ENCODE measurements around the gene SLC30A3. TPM values are rescaled to one million over a fixed set of nuclear protein-coding genes. Genes with fewer than 3 reads are reported as not detected.

Gene SLC30A3
- total and polyA plus RNA-seq, 2 of the 13 experiments (the other 11 are each of a cell fraction or from before 2014, with no cell fraction given): 0.38 to 0.79 TPM

DNA sequence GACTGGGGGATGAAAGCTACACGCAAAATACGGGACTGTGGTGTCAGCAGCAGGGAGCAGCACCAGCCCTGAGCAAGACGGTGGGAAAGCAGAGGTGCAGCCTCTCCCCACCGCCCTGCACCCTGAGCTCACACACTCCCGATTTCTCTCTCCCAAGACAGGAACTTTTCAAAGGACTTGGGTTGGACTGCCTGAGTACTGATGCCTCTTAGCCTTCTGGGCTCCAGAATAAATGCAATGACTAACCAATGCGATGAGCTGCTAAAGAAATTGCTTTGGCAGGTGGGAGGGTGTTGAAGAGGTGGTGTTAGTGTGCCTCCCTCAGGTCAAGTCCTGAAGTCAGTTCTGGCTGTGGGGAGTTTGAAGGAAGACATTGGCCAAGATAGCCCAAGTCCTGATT is 29.0 kb upstream of the SLC30A3 start (continued):
- TF ChIP-seq, protein P1, sequence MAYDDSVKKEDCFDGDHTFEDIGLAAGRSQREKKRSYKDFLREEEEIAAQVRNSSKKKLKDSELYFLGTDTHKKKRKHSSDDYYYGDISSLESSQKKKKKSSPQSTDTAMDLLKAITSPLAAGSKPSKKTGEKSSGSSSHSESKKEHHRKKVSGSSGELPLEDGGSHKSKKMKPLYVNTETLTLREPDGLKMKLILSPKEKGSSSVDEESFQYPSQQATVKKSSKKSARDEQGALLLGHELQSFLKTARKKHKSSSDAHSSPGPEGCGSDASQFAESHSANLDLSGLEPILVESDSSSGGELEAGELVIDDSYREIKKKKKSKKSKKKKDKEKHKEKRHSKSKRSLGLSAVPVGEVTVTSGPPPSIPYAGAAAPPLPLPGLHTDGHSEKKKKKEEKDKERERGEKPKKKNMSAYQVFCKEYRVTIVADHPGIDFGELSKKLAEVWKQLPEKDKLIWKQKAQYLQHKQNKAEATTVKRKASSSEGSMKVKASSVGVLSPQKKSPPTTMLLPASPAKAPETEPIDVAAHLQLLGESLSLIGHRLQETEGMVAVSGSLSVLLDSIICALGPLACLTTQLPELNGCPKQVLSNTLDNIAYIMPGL (CRISPR knock-in tag; IDR thresholded peaks at IDR 0.05; ENCODE audit: borderline replicate concordance in 1 of 2, low read depth in 1 of 2): 0 out of 4 replicates have a peak, but pooled peaks of 1 of the 2 experiments have one; percentile 49
- TF ChIP-seq ZNF382 (CRISPR knock-in tag; IDR thresholded peaks at IDR 0.05; ENCODE audit: borderline replicate concordance) (no peak), BORCS8-MEF2B (CRISPR knock-in tag; IDR thresholded peaks at IDR 0.05) (no peak), CAMTA2 (CRISPR knock-in tag; IDR thresholded peaks at IDR 0.05; ENCODE audit: borderline replicate concordance) (no peak), TOE1 (CRISPR knock-in tag; IDR thresholded peaks at IDR 0.05) (no peak), KLF13 (CRISPR knock-in tag; IDR thresholded peaks at IDR 0.05) (no peak), ZNF746 (CRISPR knock-in tag; IDR thresholded peaks at IDR 0.05) (no peak), WIZ (CRISPR knock-in tag; IDR thresholded peaks at IDR 0.05) (no peak), PCBP2 (optimal IDR thresholded peaks at IDR 0.05; ENCODE audit: low read depth, low read length, poor library complexity, severe bottlenecking) (no peak), ARNT2 (CRISPR knock-in tag; IDR thresholded peaks at IDR 0.05; ENCODE audit: low read depth) (no peak), ZNF326 (CRISPR knock-in tag; IDR thresholded peaks at IDR 0.05; ENCODE audit: borderline replicate concordance) (no peak), ZNF501 (CRISPR knock-in tag; IDR thresholded peaks at IDR 0.05) (no peak), TOPORS (CRISPR knock-in tag; IDR thresholded peaks at IDR 0.05) (no peak), SALL2 (CRISPR knock-in tag; IDR thresholded peaks at IDR 0.05) (no peak), KLF11 (CRISPR knock-in tag; IDR thresholded peaks at IDR 0.05) (no peak), RFX3 (CRISPR knock-in tag; IDR thresholded peaks at IDR 0.05) (no peak)
- TF ChIP-seq, protein P2, sequence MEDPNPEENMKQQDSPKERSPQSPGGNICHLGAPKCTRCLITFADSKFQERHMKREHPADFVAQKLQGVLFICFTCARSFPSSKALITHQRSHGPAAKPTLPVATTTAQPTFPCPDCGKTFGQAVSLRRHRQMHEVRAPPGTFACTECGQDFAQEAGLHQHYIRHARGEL (CRISPR knock-in tag; IDR thresholded peaks at IDR 0.05): no peak
- TF ChIP-seq, protein P3, sequence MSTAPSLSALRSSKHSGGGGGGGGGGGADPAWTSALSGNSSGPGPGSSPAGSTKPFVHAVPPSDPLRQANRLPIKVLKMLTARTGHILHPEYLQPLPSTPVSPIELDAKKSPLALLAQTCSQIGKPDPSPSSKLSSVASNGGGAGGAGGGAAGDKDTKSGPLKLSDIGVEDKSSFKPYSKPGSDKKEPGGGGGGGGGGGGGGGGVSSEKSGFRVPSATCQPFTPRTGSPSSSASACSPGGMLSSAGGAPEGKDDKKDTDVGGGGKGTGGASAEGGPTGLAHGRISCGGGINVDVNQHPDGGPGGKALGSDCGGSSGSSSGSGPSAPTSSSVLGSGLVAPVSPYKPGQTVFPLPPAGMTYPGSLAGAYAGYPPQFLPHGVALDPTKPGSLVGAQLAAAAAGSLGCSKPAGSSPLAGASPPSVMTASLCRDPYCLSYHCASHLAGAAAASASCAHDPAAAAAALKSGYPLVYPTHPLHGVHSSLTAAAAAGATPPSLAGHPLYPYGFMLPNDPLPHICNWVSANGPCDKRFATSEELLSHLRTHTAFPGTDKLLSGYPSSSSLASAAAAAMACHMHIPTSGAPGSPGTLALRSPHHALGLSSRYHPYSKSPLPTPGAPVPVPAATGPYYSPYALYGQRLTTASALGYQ (CRISPR knock-in tag; IDR thresholded peaks at IDR 0.05): no peak
- TF ChIP-seq, protein P4, sequence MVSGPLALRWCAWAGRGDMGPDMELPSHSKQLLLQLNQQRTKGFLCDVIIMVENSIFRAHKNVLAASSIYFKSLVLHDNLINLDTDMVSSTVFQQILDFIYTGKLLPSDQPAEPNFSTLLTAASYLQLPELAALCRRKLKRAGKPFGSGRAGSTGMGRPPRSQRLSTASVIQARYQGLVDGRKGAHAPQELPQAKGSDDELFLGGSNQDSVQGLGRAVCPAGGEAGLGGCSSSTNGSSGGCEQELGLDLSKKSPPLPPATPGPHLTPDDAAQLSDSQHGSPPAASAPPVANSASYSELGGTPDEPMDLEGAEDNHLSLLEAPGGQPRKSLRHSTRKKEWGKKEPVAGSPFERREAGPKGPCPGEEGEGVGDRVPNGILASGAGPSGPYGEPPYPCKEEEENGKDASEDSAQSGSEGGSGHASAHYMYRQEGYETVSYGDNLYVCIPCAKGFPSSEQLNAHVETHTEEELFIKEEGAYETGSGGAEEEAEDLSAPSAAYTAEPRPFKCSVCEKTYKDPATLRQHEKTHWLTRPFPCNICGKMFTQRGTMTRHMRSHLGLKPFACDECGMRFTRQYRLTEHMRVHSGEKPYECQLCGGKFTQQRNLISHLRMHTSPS (CRISPR knock-in tag; IDR thresholded peaks at IDR 0.05; ENCODE audit: low read depth): peak; percentile 21; the same call in 1 of the 2 replicates
- TF ChIP-seq, protein P5, sequence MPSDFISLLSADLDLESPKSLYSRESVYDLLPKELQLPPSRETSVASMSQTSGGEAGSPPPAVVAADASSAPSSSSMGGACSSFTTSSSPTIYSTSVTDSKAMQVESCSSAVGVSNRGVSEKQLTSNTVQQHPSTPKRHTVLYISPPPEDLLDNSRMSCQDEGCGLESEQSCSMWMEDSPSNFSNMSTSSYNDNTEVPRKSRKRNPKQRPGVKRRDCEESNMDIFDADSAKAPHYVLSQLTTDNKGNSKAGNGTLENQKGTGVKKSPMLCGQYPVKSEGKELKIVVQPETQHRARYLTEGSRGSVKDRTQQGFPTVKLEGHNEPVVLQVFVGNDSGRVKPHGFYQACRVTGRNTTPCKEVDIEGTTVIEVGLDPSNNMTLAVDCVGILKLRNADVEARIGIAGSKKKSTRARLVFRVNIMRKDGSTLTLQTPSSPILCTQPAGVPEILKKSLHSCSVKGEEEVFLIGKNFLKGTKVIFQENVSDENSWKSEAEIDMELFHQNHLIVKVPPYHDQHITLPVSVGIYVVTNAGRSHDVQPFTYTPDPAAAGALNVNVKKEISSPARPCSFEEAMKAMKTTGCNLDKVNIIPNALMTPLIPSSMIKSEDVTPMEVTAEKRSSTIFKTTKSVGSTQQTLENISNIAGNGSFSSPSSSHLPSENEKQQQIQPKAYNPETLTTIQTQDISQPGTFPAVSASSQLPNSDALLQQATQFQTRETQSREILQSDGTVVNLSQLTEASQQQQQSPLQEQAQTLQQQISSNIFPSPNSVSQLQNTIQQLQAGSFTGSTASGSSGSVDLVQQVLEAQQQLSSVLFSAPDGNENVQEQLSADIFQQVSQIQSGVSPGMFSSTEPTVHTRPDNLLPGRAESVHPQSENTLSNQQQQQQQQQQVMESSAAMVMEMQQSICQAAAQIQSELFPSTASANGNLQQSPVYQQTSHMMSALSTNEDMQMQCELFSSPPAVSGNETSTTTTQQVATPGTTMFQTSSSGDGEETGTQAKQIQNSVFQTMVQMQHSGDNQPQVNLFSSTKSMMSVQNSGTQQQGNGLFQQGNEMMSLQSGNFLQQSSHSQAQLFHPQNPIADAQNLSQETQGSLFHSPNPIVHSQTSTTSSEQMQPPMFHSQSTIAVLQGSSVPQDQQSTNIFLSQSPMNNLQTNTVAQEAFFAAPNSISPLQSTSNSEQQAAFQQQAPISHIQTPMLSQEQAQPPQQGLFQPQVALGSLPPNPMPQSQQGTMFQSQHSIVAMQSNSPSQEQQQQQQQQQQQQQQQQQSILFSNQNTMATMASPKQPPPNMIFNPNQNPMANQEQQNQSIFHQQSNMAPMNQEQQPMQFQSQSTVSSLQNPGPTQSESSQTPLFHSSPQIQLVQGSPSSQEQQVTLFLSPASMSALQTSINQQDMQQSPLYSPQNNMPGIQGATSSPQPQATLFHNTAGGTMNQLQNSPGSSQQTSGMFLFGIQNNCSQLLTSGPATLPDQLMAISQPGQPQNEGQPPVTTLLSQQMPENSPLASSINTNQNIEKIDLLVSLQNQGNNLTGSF (CRISPR knock-in tag; IDR thresholded peaks at IDR 0.05): no peak
